ENCODE results near the gene TMEM69.
"Not testable (repeated sequence)": the region's sequence is repeated elsewhere in the genome, so short reads cannot be mapped to it uniquely, and the experiment has no call there.

The TMEM69 gene

GRCh38 chr1:45716700-45717099, 28.7 kb downstream of the TMEM69 start:
- Histone ChIP-seq H3K79me2 (ENCODE audit: insufficient read depth, low read length) (no peaks in the 10 kb centered on the region), H3K9me2 (ENCODE audit: low read depth, low read length) (no peaks in the 10 kb centered on the region), H3K27ac (ENCODE audit: low read depth, low read length, poor library complexity, severe bottlenecking) (no peak overlapping the region), H3K4me2 (ENCODE audit: low read length) (no peak overlapping the region), H3K27me3 (ENCODE audit: insufficient read depth, low read length) (no peaks in the 10 kb centered on the region), H2AFZ (ENCODE audit: low read length) (no peak overlapping the region), H3K36me3 (ENCODE audit: insufficient read depth, low read length) (peaks cover 20% of the 10 kb centered on the region), H3K9me3 (ENCODE audit: low read length) (no peaks in the 10 kb centered on the region), H4K20me1 (ENCODE audit: insufficient read depth, low read length) (no peaks in the 10 kb centered on the region), H3K4me3 (ENCODE audit: low read depth, low read length, poor library complexity, severe bottlenecking) (no peak overlapping the region), H3F3A (ENCODE audit: insufficient read depth, low read length) (no peaks in the 10 kb centered on the region), H3K4me1 (ENCODE audit: insufficient read depth, low read length, severe bottlenecking) (no peaks in the 10 kb centered on the region), H3K9ac (ENCODE audit: low read length) (no peak overlapping the region)
- TF ChIP-seq, protein P1, sequence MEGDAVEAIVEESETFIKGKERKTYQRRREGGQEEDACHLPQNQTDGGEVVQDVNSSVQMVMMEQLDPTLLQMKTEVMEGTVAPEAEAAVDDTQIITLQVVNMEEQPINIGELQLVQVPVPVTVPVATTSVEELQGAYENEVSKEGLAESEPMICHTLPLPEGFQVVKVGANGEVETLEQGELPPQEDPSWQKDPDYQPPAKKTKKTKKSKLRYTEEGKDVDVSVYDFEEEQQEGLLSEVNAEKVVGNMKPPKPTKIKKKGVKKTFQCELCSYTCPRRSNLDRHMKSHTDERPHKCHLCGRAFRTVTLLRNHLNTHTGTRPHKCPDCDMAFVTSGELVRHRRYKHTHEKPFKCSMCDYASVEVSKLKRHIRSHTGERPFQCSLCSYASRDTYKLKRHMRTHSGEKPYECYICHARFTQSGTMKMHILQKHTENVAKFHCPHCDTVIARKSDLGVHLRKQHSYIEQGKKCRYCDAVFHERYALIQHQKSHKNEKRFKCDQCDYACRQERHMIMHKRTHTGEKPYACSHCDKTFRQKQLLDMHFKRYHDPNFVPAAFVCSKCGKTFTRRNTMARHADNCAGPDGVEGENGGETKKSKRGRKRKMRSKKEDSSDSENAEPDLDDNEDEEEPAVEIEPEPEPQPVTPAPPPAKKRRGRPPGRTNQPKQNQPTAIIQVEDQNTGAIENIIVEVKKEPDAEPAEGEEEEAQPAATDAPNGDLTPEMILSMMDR (IDR thresholded peaks at IDR 0.05; ENCODE audit: low read length) = no peak
- TF ChIP-seq EZH2 (IDR thresholded peaks at IDR 0.05; ENCODE audit: borderline replicate concordance, low read length) = no peak

- H4K20me1 ChIP-seq (ENCODE audit: insufficient read depth, low read length); H3K9ac ChIP-seq (ENCODE audit: low read length); H3K4me2 ChIP-seq (ENCODE audit: low read length); H3K4me3 ChIP-seq (ENCODE audit: low read depth, low read length, poor library complexity, severe bottlenecking); H2AFZ ChIP-seq (ENCODE audit: low read length); H3K4me1 ChIP-seq (ENCODE audit: insufficient read depth, low read length, severe bottlenecking); H3K9me3 ChIP-seq (ENCODE audit: low read length); H3K27ac ChIP-seq (ENCODE audit: low read depth, low read length, poor library complexity, severe bottlenecking); H3F3A ChIP-seq (ENCODE audit: insufficient read depth, low read length); H3K9me2 ChIP-seq (ENCODE audit: low read depth, low read length); H3K27me3 ChIP-seq (ENCODE audit: insufficient read depth, low read length); H3K79me2 ChIP-seq (ENCODE audit: insufficient read depth, low read length): not testable (repeated sequence)
- H3K36me3 ChIP-seq (ENCODE audit: insufficient read depth, low read length) = peaks cover 15% of the 10 kb centered on the region; the same call in 1 of the 2 replicates
These were observed 29.4 kb downstream of the TMEM69 start for GRCh38 chr1:45717386-45717785.

GRCh38 chr1:45718289-45718688, 30.3 kb downstream of the TMEM69 start:
- no peak overlapping the region for H3K27ac ChIP-seq (ENCODE audit: low read depth, low read length, poor library complexity, severe bottlenecking)
- no peaks in the 10 kb centered on the region for H3K9me2 ChIP-seq (ENCODE audit: low read depth, low read length)
- no peaks in the 10 kb centered on the region for H3K4me1 ChIP-seq (ENCODE audit: insufficient read depth, low read length, severe bottlenecking)
- H3K9ac ChIP-seq (ENCODE audit: low read length) = no peak overlapping the region
- H3K36me3 ChIP-seq (ENCODE audit: insufficient read depth, low read length) = peaks cover 15% of the 10 kb centered on the region; the same call in 1 of the 2 replicates
- H3F3A ChIP-seq (ENCODE audit: insufficient read depth, low read length) = no peaks in the 10 kb centered on the region
- no peaks in the 10 kb centered on the region for H3K9me3 ChIP-seq (ENCODE audit: low read length)
- TF ChIP-seq EZH2 (IDR thresholded peaks at IDR 0.05; ENCODE audit: borderline replicate concordance, low read length) = no peak
- TF ChIP-seq, protein P1 (IDR thresholded peaks at IDR 0.05; ENCODE audit: low read length) = no peak
- H3K27me3 ChIP-seq (ENCODE audit: insufficient read depth, low read length) = no peaks in the 10 kb centered on the region
- no peaks in the 10 kb centered on the region for H3K79me2 ChIP-seq (ENCODE audit: insufficient read depth, low read length)
- no peak overlapping the region for H2AFZ ChIP-seq (ENCODE audit: low read length)
- no peak overlapping the region for H3K4me3 ChIP-seq (ENCODE audit: low read depth, low read length, poor library complexity, severe bottlenecking)
- H3K4me2 ChIP-seq (ENCODE audit: low read length) = no peak overlapping the region
- no peaks in the 10 kb centered on the region for H4K20me1 ChIP-seq (ENCODE audit: insufficient read depth, low read length)

DNA sequence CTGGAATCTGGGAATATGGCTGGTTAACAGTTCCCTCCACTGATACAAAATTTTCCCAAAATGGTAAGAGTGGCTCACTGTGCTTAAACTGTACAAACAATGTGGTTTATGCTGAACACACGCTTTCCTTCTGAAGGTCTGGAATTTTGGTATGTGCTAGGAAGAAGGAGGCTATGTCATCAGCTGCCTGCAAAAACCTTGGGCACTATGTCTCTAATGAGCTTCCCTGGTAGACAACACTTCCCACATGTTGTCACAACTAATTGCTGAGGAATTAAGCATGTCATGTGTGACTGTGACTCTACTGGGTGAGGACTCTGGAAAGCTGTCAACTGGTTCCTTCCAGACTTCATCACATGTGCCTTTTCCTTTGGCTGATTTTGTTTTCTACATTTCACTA, 33.2 kb downstream of the TMEM69 start:
- TF ChIP-seq, protein P1 (IDR thresholded peaks at IDR 0.05; ENCODE audit: low read length) = no peak
- no peak for TF ChIP-seq EZH2 (IDR thresholded peaks at IDR 0.05; ENCODE audit: borderline replicate concordance, low read length)
- no peak overlapping the region for H3K4me2 ChIP-seq (ENCODE audit: low read length)
- no peak overlapping the region for H3K9ac ChIP-seq (ENCODE audit: low read length)
- H2AFZ ChIP-seq (ENCODE audit: low read length) = no peak overlapping the region
- H3K36me3 ChIP-seq (ENCODE audit: insufficient read depth, low read length) = no peaks in the 10 kb centered on the region
- H3K9me2 ChIP-seq (ENCODE audit: low read depth, low read length) = no peaks in the 10 kb centered on the region
- H3F3A ChIP-seq (ENCODE audit: insufficient read depth, low read length) = no peaks in the 10 kb centered on the region
- no peaks in the 10 kb centered on the region for H3K79me2 ChIP-seq (ENCODE audit: insufficient read depth, low read length)
- no peaks in the 10 kb centered on the region for H3K4me1 ChIP-seq (ENCODE audit: insufficient read depth, low read length, severe bottlenecking)
- no peaks in the 10 kb centered on the region for H4K20me1 ChIP-seq (ENCODE audit: insufficient read depth, low read length)
- no peaks in the 10 kb centered on the region for H3K9me3 ChIP-seq (ENCODE audit: low read length)
- no peak overlapping the region for H3K27ac ChIP-seq (ENCODE audit: low read depth, low read length, poor library complexity, severe bottlenecking)
- no peak overlapping the region for H3K4me3 ChIP-seq (ENCODE audit: low read depth, low read length, poor library complexity, severe bottlenecking)
- H3K27me3 ChIP-seq (ENCODE audit: insufficient read depth, low read length) = no peaks in the 10 kb centered on the region
